ENCODE data around the gene TXK.

TXK gene

DNA sequence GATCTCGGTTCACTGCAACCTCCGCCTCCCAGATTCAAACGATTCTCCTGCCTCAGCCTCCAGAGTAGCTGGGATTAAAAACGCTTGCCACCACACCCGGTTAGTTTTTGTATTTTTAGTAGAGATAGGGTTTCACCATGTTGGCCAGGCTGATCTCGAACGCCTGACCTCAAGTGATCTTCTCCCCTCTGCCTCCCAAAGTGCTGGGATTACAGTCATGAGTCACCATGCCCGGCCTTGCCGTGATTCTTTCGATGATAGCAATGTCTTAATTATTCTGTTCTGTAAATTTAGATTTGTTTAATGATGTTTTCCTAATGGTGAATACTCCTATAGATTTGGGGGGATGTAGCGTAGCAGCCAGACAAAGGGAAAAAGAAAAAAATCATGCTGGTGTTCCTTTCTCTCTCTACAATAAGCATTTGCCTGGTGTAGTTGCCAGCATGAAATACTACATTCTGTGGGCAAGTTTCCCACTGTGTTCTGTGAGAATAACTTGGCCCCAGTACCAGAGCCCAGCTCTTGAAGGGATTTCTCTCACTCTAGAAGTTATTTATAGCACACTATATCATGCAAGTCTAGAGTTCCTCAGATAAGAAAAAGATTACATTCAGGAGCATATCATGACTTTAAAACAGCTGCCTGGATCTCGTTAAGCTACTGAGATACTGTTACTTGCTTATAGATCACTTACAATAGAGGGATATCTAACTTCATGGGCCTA, 102.1 kb downstream of the TXK start:
- H3K27me3 Mint-ChIP-seq, result no peaks in the 10 kb centered on the region
- H3K4me3 Mint-ChIP-seq, result no peak overlapping the region
- H3K36me3 Mint-ChIP-seq (ENCODE audit: insufficient read depth), result no peaks in the 10 kb centered on the region
- DNase-seq (no peak), ATAC-seq (replicated peaks) (no peak)
- H3K4me1 Mint-ChIP-seq (ENCODE audit: low read depth in 2 of 2), result peaks cover 2 to 6% of the 10 kb centered on the region in 2 donors
- no peaks in the 10 kb centered on the region for H3K9me3 Mint-ChIP-seq
- H3K27ac Mint-ChIP-seq, result no peak overlapping the region

DNA sequence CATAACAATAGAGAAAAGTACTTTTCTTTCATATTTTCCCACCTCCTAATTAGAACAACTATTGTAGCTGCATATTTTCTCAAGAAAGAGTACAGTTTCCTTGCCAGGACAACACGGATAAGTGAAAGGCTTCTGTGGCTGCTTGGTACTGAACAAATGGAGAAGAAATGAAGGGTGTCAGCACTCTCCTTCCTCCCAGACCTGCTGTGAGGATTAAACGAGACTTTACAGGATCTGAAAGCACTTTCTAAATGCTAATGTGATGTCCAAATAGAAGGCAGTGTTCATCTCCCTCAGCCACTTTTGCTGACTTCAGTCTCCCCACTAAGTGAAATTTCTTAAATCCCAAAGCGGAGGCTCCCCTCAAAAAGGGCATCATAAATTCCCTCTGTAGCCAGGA, 103.6 kb downstream of the TXK start:
- Mint-ChIP-seq H3K27me3 (peaks cover 5 to 7% of the 10 kb centered on the region in 2 donors), H3K4me3 (no peak overlapping the region), H3K9me3 (no peaks in the 10 kb centered on the region), H3K4me1 (ENCODE audit: low read depth in 2 of 2) (peaks cover 2 to 6% of the 10 kb centered on the region in 2 donors), H3K27ac (no peak overlapping the region), H3K36me3 (ENCODE audit: insufficient read depth) (no peaks in the 10 kb centered on the region)
- DNase-seq, result no peak
- ATAC-seq (replicated peaks), result no peak

DNA sequence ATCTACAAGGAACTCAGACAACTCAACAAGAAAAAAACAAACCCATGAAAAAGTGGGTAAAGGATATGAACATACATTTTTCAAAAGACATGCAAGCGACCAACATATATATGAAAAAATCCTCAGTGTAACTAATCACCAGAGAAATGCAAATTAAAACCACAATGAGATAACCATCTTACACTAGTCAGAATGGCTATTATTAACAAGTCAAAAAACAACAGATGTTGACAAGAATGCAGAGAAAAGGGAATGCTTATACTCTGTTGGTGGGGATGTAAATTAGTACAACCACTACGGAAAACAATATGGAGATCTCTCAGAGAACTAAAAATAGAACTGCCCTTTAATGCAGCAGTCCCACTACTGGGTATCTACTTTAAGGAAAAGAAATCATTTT, 105.4 kb downstream of the TXK start:
- no peak for DNase-seq
- Mint-ChIP-seq H3K9me3 (no peaks in the 10 kb centered on the region), H3K36me3 (ENCODE audit: insufficient read depth) (no peaks in the 10 kb centered on the region), H3K27ac (no peak overlapping the region), H3K27me3 (peaks cover 17 to 21% of the 10 kb centered on the region in 2 donors), H3K4me1 (ENCODE audit: low read depth in 2 of 2) (peaks cover 0 to 2% of the 10 kb centered on the region in 2 donors), H3K4me3 (no peak overlapping the region)
- no peak for ATAC-seq (replicated peaks)

- no peaks in the 10 kb centered on the region for H3K4me1 Mint-ChIP-seq (ENCODE audit: low read depth in 2 of 2)
- ATAC-seq (replicated peaks) (no peak), DNase-seq (no peak)
- peaks cover 17 to 21% of the 10 kb centered on the region in 2 donors for H3K27me3 Mint-ChIP-seq
- no peaks in the 10 kb centered on the region for H3K36me3 Mint-ChIP-seq (ENCODE audit: insufficient read depth)
- H3K27ac Mint-ChIP-seq, result no peak overlapping the region
- H3K4me3 Mint-ChIP-seq, result no peak overlapping the region
- H3K9me3 Mint-ChIP-seq, result no peaks in the 10 kb centered on the region
Observed at GRCh38 chr4:48027653-48028052, 106.4 kb downstream of the TXK start.

GRCh38 chr4:48025005-48025404, 109.0 kb downstream of the TXK start:
- Mint-ChIP-seq H3K27ac (no peak overlapping the region), H3K9me3 (no peaks in the 10 kb centered on the region), H3K4me1 (ENCODE audit: low read depth in 2 of 2) (no peaks in the 10 kb centered on the region), H3K4me3 (no peak overlapping the region), H3K27me3 (peaks cover 17 to 21% of the 10 kb centered on the region in 2 donors), H3K36me3 (ENCODE audit: insufficient read depth) (no peaks in the 10 kb centered on the region)
- DNase-seq (no peak), ATAC-seq (replicated peaks) (no peak)

DNA sequence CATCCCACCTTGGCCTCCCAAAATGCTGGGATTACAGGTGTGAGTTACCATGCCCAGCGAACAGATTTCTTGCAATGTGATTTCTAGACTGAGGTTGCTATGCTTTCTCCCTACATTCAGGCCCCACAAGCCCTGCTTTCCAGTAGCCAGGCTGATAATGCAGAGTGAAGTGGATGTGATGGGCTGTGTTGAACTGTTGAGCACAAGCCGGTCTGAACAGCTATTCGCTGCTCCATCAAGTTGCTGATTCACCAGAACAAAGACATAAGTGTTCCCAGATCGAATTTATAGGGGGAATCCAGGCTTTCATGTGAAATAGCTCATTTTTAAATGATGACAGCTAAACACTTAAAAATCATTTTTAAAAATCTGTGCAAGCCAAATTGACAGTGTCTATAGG, 109.5 kb downstream of the TXK start:
- Mint-ChIP-seq H3K4me1 (ENCODE audit: low read depth in 2 of 2) (no peaks in the 10 kb centered on the region), H3K4me3 (no peak overlapping the region), H3K9me3 (no peaks in the 10 kb centered on the region), H3K27ac (no peak overlapping the region), H3K27me3 (peaks cover 17 to 21% of the 10 kb centered on the region in 2 donors), H3K36me3 (ENCODE audit: insufficient read depth) (no peaks in the 10 kb centered on the region)
- DNase-seq (no peak), ATAC-seq (replicated peaks) (no peak)

DNA sequence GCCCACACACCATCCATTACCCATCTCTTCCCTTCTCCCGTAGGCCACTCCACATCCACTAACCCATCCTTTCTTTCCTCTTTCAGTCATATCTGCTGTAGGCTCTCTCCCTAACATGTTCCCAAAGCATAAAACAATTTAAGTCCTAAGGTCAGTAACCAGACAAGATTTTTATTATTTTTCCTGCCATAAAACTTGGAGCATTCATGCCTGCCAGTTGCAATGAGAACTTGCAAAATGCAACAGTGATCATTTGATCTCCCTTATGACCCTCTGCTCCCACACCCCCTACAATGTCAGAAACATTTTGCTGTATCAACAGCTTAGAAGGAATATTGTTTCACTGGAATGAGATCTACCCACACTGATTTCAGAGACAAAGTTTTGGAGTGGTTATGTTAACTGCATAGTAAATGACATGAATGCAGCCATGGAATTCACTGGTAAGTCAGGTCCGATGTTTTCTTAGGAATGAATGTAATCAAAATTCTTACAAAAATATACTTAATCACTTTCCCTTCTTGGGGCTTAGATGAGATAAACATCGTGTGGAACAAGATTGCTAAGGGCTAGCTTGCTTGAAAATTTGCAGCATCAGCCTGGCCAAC, 111.8 kb downstream of the TXK start:
- peaks cover 0 to 3% of the 10 kb centered on the region in 2 donors for H3K4me1 Mint-ChIP-seq (ENCODE audit: low read depth in 2 of 2)
- peaks cover 17 to 26% of the 10 kb centered on the region in 2 donors for H3K27me3 Mint-ChIP-seq
- no peak overlapping the region for H3K4me3 Mint-ChIP-seq
- H3K27ac Mint-ChIP-seq, result no peak overlapping the region
- DNase-seq (no peak), ATAC-seq (replicated peaks) (no peak)
- H3K36me3 Mint-ChIP-seq (ENCODE audit: insufficient read depth), result no peaks in the 10 kb centered on the region
- no peaks in the 10 kb centered on the region for H3K9me3 Mint-ChIP-seq

DNA sequence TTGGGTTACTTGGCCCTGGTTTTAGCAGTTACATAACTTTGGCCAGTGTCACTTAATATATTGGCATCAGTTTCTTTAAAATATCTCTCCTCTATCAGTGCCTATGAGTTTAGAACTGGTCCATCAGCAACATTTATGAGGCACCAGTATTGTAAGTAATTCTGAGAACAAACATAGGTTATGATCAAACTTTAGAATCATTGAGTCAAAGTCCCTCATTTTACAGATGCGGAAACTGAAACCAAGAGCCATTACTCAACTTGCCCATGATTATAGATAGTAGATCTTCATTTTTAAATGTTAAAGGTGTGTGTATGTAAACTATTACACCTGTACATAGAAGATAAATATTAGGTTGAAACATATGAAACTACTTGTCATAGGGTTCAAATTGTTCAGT, 113.0 kb downstream of the TXK start:
- DNase-seq, result no peak
- Mint-ChIP-seq H3K4me3 (no peak overlapping the region), H3K27ac (no peak overlapping the region), H3K4me1 (ENCODE audit: low read depth in 2 of 2) (peaks cover under 1 to 4% of the 10 kb centered on the region in 2 donors), H3K36me3 (ENCODE audit: insufficient read depth) (no peaks in the 10 kb centered on the region), H3K27me3 (peaks cover 18 to 29% of the 10 kb centered on the region in 2 donors), H3K9me3 (no peaks in the 10 kb centered on the region)
- no peak for ATAC-seq (replicated peaks)

GRCh38 chr4:48018112-48018511, 115.9 kb downstream of the TXK start:
- peaks cover 4 to 7% of the 10 kb centered on the region in 2 donors for H3K4me1 Mint-ChIP-seq (ENCODE audit: low read depth in 2 of 2)
- no peak for ATAC-seq (replicated peaks)
- no peaks in the 10 kb centered on the region for H3K36me3 Mint-ChIP-seq (ENCODE audit: insufficient read depth)
- H3K27me3 Mint-ChIP-seq, result peaks cover 23 to 30% of the 10 kb centered on the region in 2 donors
- H3K4me3 Mint-ChIP-seq, result no peak overlapping the region
- DNase-seq, result no peak
- H3K9me3 Mint-ChIP-seq, result no peaks in the 10 kb centered on the region
- H3K27ac Mint-ChIP-seq, result no peak overlapping the region

DNA sequence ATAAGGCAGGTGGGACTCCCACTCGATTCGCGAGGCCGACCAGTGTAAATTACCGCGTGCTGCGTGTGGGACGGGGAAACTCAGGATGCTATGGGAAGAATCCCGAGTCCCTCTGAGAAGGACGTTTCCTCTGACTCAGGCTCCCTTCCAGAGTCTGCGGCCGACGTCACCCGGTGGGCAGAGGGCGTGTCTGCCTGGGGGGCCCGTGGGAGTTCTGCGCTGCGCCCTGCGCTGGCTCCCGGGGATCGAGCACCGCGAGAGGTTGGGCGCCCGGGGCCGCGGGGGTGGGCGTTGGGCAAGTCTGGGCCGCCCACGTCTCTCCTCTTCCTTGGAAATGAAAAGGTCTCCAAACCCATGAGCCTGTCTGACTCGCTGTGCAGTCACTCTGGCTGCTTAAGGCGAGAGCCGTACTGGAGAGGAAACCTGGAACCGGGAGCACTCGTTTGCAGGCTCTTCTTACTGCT, 116.9 kb downstream of the TXK start:
- DNase-seq (no peak), ATAC-seq (replicated peaks) (peak; percentile 16)
- H3K36me3 Mint-ChIP-seq (ENCODE audit: insufficient read depth), result no peaks in the 10 kb centered on the region
- peak overlapping the region; percentile 78 to 86 for H3K4me3 Mint-ChIP-seq
- H3K27me3 Mint-ChIP-seq, result peaks cover 32 to 37% of the 10 kb centered on the region in 2 donors
- peaks cover 4 to 7% of the 10 kb centered on the region in 2 donors for H3K4me1 Mint-ChIP-seq (ENCODE audit: low read depth in 2 of 2)
- H3K27ac Mint-ChIP-seq, result no peak overlapping the region
- H3K9me3 Mint-ChIP-seq, result no peaks in the 10 kb centered on the region
